Neural cell (in vitro differentiated cells): ENCODE data around the gene TAOK1.

ENCODE experiments used
- CTCF ChIP-seq: fragments of 450-650 bp; IDR thresholded peaks from 2 replicates; pipeline ENCODE4 v1.5.1; 2014; ENCODE audit warnings: antibody characterized with exemption, mild to moderate bottlenecking, moderate library complexity; ENCODE audit not compliant: poor library complexity, severe bottlenecking
- EP300 ChIP-seq: fragments of 450-650 bp; conservative IDR thresholded peaks from 2 replicates; pipeline ENCODE4 v1.6.1; 2014; ENCODE audit warnings: antibody characterized with exemption, mild to moderate bottlenecking, moderate library complexity; ENCODE audit not compliant: poor library complexity, severe bottlenecking

GRCh38 chr17:29578626-29579485, 188.7 kb downstream of the TAOK1 start:
- no peak for TF ChIP-seq CTCF
- no peak for TF ChIP-seq EP300
